Measurements from ENCODE around the gene CAV3.
"Not testable (repeated sequence)": the region's sequence is repeated elsewhere in the genome, so short reads cannot be mapped to it uniquely, and the experiment has no call there.

Gene CAV3

GRCh38 chr3:8733332-8734094 is at the start of gene CAV3:
TSS of gene CAV3 (plus strand) at chr3:8733802. CDS start at chr3:8733877, 75 bp downstream.
- peaks cover 23% of the 10 kb centered on the region for H3K27me3 Mint-ChIP-seq
- peaks cover 0 to 6% of the 10 kb centered on the region in 2 donors for H3K9me3 Mint-ChIP-seq
- H3K27ac Mint-ChIP-seq = peak within 1 kb of the TSS in 1 of 2 donors; percentile 39
- no peaks in the 10 kb centered on the region for H3K4me1 Mint-ChIP-seq
- no peak for DNase-seq
- ATAC-seq = no peak
- no peak within 1 kb of the TSS for H3K4me3 Mint-ChIP-seq

GRCh38 chr3:8684992-8685391 is 48.6 kb upstream of the CAV3 start:
- not testable (repeated sequence) for DNase-seq, H3K27ac Mint-ChIP-seq, ATAC-seq, H3K4me3 Mint-ChIP-seq, H3K27me3 Mint-ChIP-seq, H3K4me1 Mint-ChIP-seq, H3K9me3 Mint-ChIP-seq

- H3K27me3 Mint-ChIP-seq, DNase-seq, H3K27ac Mint-ChIP-seq, H3K9me3 Mint-ChIP-seq, ATAC-seq, H3K4me1 Mint-ChIP-seq, H3K4me3 Mint-ChIP-seq: not testable (repeated sequence)
These were observed 42.3 kb upstream of the CAV3 start for GRCh38 chr3:8691295-8691694.

GRCh38 chr3:8702560-8702959 is 31.0 kb upstream of the CAV3 start:
- ATAC-seq = no peak
- H3K9me3 Mint-ChIP-seq = peaks cover 0 to 8% of the 10 kb centered on the region in 2 donors

GRCh38 chr3:8705575-8705974 is 28.0 kb upstream of the CAV3 start:
- no peak for ATAC-seq

More at GRCh38 chr3:8702560-8702959, 31.0 kb upstream of the CAV3 start:
- Mint-ChIP-seq H3K4me3 (no peak overlapping the region), H3K27me3 (no peaks in the 10 kb centered on the region), H3K27ac (no peak overlapping the region), H3K4me1 (no peaks in the 10 kb centered on the region)
- DNase-seq = no peak

GRCh38 chr3:8709287-8709686 is 24.3 kb upstream of the CAV3 start:
- ATAC-seq (no peak), DNase-seq (no peak)
- Mint-ChIP-seq H3K27me3 (no peaks in the 10 kb centered on the region), H3K4me3 (no peak overlapping the region), H3K4me1 (no peaks in the 10 kb centered on the region), H3K9me3 (peaks cover 0 to 8% of the 10 kb centered on the region in 2 donors), H3K27ac (no peak overlapping the region)

More at GRCh38 chr3:8705575-8705974, 28.0 kb upstream of the CAV3 start:
- DNase-seq = no peak
- Mint-ChIP-seq H3K27me3 (no peaks in the 10 kb centered on the region), H3K4me3 (no peak overlapping the region), H3K9me3 (peaks cover 0 to 8% of the 10 kb centered on the region in 2 donors), H3K4me1 (no peaks in the 10 kb centered on the region), H3K27ac (no peak overlapping the region)

GRCh38 chr3:8709801-8710507 is 23.6 kb upstream of the CAV3 start:
- Mint-ChIP-seq H3K27ac (no peak overlapping the region), H3K27me3 (peaks cover 5% of the 10 kb centered on the region)
- DNase-seq = no peak

GRCh38 chr3:8712045-8712907 is 21.3 kb upstream of the CAV3 start:
- Mint-ChIP-seq H3K27me3 (peaks cover 17% of the 10 kb centered on the region), H3K9me3 (peaks cover 0 to 17% of the 10 kb centered on the region in 2 donors), H3K4me1 (no peaks in the 10 kb centered on the region), H3K4me3 (no peak overlapping the region), H3K27ac (peak overlapping the region in 1 of 2 donors; percentile 86)
- DNase-seq = no peak
- ATAC-seq = no peak

More at GRCh38 chr3:8709801-8710507, 23.6 kb upstream of the CAV3 start:
- Mint-ChIP-seq H3K4me3 (no peak overlapping the region), H3K9me3 (peaks cover 0 to 11% of the 10 kb centered on the region in 2 donors), H3K4me1 (no peaks in the 10 kb centered on the region)
- ATAC-seq = no peak

GRCh38 chr3:8712908-8713255 is 20.7 kb upstream of the CAV3 start:
- DNase-seq (no peak), ATAC-seq (no peak)
- no peaks in the 10 kb centered on the region for H3K4me1 Mint-ChIP-seq
- H3K27ac Mint-ChIP-seq = no peak overlapping the region
- H3K27me3 Mint-ChIP-seq = peaks cover 17% of the 10 kb centered on the region
- no peak overlapping the region for H3K4me3 Mint-ChIP-seq
- peaks cover 0 to 17% of the 10 kb centered on the region in 2 donors for H3K9me3 Mint-ChIP-seq

GRCh38 chr3:8713901-8714759 is 19.5 kb upstream of the CAV3 start:
- no peak overlapping the region for H3K27ac Mint-ChIP-seq
- peaks cover 17% of the 10 kb centered on the region for H3K27me3 Mint-ChIP-seq
- DNase-seq = no peak
- H3K4me1 Mint-ChIP-seq = no peaks in the 10 kb centered on the region
- no peak overlapping the region for H3K4me3 Mint-ChIP-seq
- no peak for ATAC-seq
- peaks cover 0 to 17% of the 10 kb centered on the region in 2 donors for H3K9me3 Mint-ChIP-seq

GRCh38 chr3:8715757-8716156 is 17.8 kb upstream of the CAV3 start:
- not testable (repeated sequence) for H3K4me3 Mint-ChIP-seq, DNase-seq, H3K27ac Mint-ChIP-seq, H3K4me1 Mint-ChIP-seq, ATAC-seq
- peaks cover 0 to 17% of the 10 kb centered on the region in 2 donors for H3K9me3 Mint-ChIP-seq
- H3K27me3 Mint-ChIP-seq = peaks cover 17% of the 10 kb centered on the region

GRCh38 chr3:8722808-8723207 is 10.8 kb upstream of the CAV3 start:
- no peak for ATAC-seq

GRCh38 chr3:8723612-8724011 is 10.0 kb upstream of the CAV3 start:
- ATAC-seq (no peak), DNase-seq (no peak)
- peaks cover 0 to 8% of the 10 kb centered on the region in 2 donors for H3K9me3 Mint-ChIP-seq
- no peak overlapping the region for H3K27ac Mint-ChIP-seq
- H3K4me1 Mint-ChIP-seq = no peaks in the 10 kb centered on the region
- H3K4me3 Mint-ChIP-seq = no peak overlapping the region
- H3K27me3 Mint-ChIP-seq = no peaks in the 10 kb centered on the region

More at GRCh38 chr3:8722808-8723207, 10.8 kb upstream of the CAV3 start:
- Mint-ChIP-seq H3K4me3 (no peak overlapping the region), H3K27me3 (no peaks in the 10 kb centered on the region), H3K4me1 (no peaks in the 10 kb centered on the region), H3K9me3 (peaks cover 0 to 8% of the 10 kb centered on the region in 2 donors), H3K27ac (no peak overlapping the region)
- DNase-seq = no peak

- Mint-ChIP-seq H3K27me3 (peaks cover 5% of the 10 kb centered on the region), H3K4me1 (no peaks in the 10 kb centered on the region), H3K4me3 (no peak overlapping the region), H3K27ac (no peak overlapping the region), H3K9me3 (peaks cover 4 to 8% of the 10 kb centered on the region in 2 donors)
- DNase-seq (no peak), ATAC-seq (no peak)
These were observed 9.4 kb upstream of the CAV3 start for GRCh38 chr3:8724108-8724752.

All from stimulated activated naive CD8-positive, alpha-beta T cell treated with anti-CD3 and anti-CD28 coated beads, Interleukin-15, amount 100 ng/mL, for 72 hours (primary cell).